ENCODE data around the gene MORC1.
"Not testable (repeated sequence)": the region's sequence is repeated elsewhere in the genome, so short reads cannot be mapped to it uniquely, and the experiment has no call there.

Gene MORC1

GRCh38 chr3:109109574-109109973 lies 8.4 kb downstream of the MORC1 start:
- no peak for DNase-seq

GRCh38 chr3:109098079-109098644 lies 19.8 kb downstream of the MORC1 start:
- no peak for DNase-seq

GRCh38 chr3:109095166-109095565 lies 22.8 kb downstream of the MORC1 start:
- DNase-seq: no peak

- DNase-seq: no peak
These were observed 24.4 kb downstream of the MORC1 start for GRCh38 chr3:109093561-109093960.

- DNase-seq: no peak
These were observed 26.1 kb downstream of the MORC1 start for GRCh38 chr3:109091846-109092245.

GRCh38 chr3:109089265-109089664 lies 28.7 kb downstream of the MORC1 start:
- no peak for DNase-seq

GRCh38 chr3:109081746-109082510 lies 36.0 kb downstream of the MORC1 start:
- peak; percentile 66 for DNase-seq

GRCh38 chr3:109080090-109080489 lies 37.8 kb downstream of the MORC1 start:
- DNase-seq: not testable (repeated sequence)

- no peak for DNase-seq
These were observed 44.8 kb downstream of the MORC1 start for GRCh38 chr3:109073116-109073515.

GRCh38 chr3:109072194-109072593 lies 45.7 kb downstream of the MORC1 start:
- DNase-seq: no peak

GRCh38 chr3:109071350-109072142 lies 46.4 kb downstream of the MORC1 start:
- no peak for DNase-seq

- DNase-seq: no peak
These were observed 47.7 kb downstream of the MORC1 start for GRCh38 chr3:109070211-109070610.

GRCh38 chr3:109066864-109067263 lies 51.1 kb downstream of the MORC1 start:
- no peak for DNase-seq

- DNase-seq: no peak
These were observed 58.7 kb downstream of the MORC1 start for GRCh38 chr3:109059264-109059663.

- DNase-seq: no peak
These were observed 60.3 kb downstream of the MORC1 start for GRCh38 chr3:109057616-109058015.

GRCh38 chr3:109057056-109057455 lies 60.9 kb downstream of the MORC1 start:
- DNase-seq: no peak

GRCh38 chr3:109050591-109051167 lies 67.3 kb downstream of the MORC1 start:
- DNase-seq: no peak

GRCh38 chr3:109047366-109047765 lies 70.6 kb downstream of the MORC1 start:
- DNase-seq: no peak

GRCh38 chr3:109045271-109046040 lies 72.5 kb downstream of the MORC1 start:
- no peak for DNase-seq

GRCh38 chr3:109035082-109035481 lies 82.9 kb downstream of the MORC1 start:
- no peak for DNase-seq

GRCh38 chr3:109033000-109033660 lies 84.8 kb downstream of the MORC1 start:
- DNase-seq: no peak

- DNase-seq: no peak
These were observed 89.2 kb downstream of the MORC1 start for GRCh38 chr3:109028753-109029152.
